ENCODE data around the gene DCDC2B. TPM values are rescaled to one million over a fixed set of nuclear protein-coding genes. Genes with fewer than 3 reads are reported as not detected.

The DCDC2B gene
- polyA plus RNA-seq, 1 experiment = not detected

DNA sequence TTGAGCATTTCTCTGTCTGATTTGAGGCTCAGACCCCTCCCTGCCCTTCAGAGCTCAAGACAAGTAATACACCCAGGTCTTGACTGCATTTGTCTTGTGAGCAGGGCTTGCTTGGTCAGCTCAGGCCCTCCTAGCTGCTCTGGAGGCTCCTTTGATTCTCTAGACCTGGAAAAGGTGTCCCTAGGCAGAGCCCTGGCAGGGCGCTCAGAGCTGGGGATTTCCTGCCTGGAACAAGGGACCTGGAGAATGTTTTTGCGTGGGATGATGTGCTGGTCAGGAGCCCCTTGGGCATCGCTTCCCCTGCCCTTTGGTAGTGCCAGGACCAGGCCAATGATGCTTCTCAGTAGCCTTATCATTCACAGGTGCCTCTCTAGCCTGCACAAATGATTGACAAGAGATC is 13.4 kb upstream of the DCDC2B start:
- POLR2A ChIA-PET = no interaction called here

DNA sequence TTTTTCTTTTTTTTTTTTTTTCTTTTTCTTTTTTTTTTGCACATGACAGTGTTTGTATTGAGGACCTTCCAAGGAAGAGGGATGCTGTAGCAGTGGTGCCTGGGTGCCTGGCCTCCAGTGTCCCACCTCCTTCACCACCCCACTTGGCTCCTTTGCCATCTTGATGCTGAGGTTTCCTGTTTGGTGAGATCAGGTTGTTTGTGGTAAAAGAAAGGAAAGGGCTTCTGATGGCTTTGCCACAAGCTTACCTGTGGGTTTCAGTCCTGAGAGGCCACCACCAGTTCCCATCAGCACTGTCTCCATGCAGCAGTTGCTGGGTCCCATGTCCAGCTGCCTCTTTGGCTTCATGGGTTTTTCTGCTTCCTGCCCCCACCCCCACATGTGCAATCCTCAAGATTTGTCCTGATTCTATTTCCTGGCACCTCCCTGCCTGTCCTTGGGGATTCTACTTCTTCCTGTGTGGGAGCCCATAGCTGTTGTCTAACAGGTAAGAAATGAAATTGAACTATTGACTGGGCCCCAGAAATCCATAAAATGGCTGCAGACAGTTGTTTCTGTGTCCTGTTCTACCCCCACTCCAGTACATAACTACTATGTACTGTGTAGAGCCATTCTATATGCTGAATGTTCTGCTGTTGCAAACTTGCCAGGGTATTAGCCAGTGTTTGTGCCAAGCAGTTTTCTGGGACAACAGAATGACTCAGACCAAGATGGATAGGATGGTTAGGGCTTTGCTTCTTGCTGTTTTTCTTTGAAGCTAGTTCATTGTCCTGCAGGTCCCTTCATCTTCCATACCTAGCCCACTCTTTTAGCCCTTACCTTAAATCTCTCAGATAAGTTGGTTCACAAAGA is 12.7 kb upstream of the DCDC2B start:
- no peak for DNase-seq (ENCODE audit: low read depth)
- TF ChIP-seq, protein P1, sequence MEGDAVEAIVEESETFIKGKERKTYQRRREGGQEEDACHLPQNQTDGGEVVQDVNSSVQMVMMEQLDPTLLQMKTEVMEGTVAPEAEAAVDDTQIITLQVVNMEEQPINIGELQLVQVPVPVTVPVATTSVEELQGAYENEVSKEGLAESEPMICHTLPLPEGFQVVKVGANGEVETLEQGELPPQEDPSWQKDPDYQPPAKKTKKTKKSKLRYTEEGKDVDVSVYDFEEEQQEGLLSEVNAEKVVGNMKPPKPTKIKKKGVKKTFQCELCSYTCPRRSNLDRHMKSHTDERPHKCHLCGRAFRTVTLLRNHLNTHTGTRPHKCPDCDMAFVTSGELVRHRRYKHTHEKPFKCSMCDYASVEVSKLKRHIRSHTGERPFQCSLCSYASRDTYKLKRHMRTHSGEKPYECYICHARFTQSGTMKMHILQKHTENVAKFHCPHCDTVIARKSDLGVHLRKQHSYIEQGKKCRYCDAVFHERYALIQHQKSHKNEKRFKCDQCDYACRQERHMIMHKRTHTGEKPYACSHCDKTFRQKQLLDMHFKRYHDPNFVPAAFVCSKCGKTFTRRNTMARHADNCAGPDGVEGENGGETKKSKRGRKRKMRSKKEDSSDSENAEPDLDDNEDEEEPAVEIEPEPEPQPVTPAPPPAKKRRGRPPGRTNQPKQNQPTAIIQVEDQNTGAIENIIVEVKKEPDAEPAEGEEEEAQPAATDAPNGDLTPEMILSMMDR (IDR thresholded peaks at IDR 0.05; ENCODE audit: insufficient read depth, low read depth, low read length) = no peak
- Histone ChIP-seq H3K27me3 (ENCODE audit: control insufficient read depth, insufficient read depth, low read length) (no peaks in the 10 kb centered on the region), H3K36me3 (ENCODE audit: control insufficient read depth, insufficient read depth, low read length) (peaks cover 49% of the 10 kb centered on the region), H3K4me3 (ENCODE audit: low read depth, low read length) (no peak overlapping the region)
- POLR2A ChIA-PET = no interaction called here
- CTCF ChIA-PET = no interaction called here

More for the DNA sequence above, 13.4 kb upstream of the DCDC2B start:
- Histone ChIP-seq H3K4me3 (ENCODE audit: low read depth, low read length) (no peak overlapping the region), H3K36me3 (ENCODE audit: control insufficient read depth, insufficient read depth, low read length) (peaks cover 53% of the 10 kb centered on the region), H3K27me3 (ENCODE audit: control insufficient read depth, insufficient read depth, low read length) (no peaks in the 10 kb centered on the region)
- TF ChIP-seq, protein P1 (IDR thresholded peaks at IDR 0.05; ENCODE audit: insufficient read depth, low read depth, low read length) = no peak
- CTCF ChIA-PET = interaction anchor here (1.4 kb wide), 1 partner anchor 87 kb away, joined by 4 read pairs; no protein-coding TSS in a partner anchor
- DNase-seq (ENCODE audit: low read depth) = no peak

DNA sequence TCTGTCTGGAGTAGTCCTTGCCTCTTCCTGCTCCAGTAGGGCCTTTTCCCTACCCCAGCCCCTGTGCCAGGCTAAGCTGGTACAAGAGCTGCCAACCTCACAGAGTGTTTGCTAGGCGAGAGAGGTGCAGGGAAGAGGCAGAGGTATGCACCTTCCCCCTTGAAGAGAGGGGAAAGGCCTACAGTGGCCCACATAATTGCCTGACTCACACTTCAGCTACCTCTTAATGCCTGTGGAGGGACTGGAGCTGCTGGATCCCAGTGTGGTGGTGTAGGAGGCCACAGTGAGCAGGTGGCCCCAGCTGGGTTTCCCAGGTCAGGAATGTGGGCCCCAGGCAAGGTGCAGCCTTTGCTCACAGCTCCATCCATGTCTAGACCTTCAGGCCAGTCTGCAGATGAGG is 11.8 kb upstream of the DCDC2B start:
- Histone ChIP-seq H3K36me3 (ENCODE audit: control insufficient read depth, insufficient read depth, low read length) (peaks cover 40% of the 10 kb centered on the region), H3K4me3 (ENCODE audit: low read depth, low read length) (no peak overlapping the region), H3K27me3 (ENCODE audit: control insufficient read depth, insufficient read depth, low read length) (no peaks in the 10 kb centered on the region)
- CTCF ChIA-PET = interaction anchor here (0.6 to 1.6 kb wide), 3 partner anchors 18 to 420 kb away, joined by 3 to 6 read pairs (median 3); partner anchors contain the start of gene KPNA6
- TF ChIP-seq, protein P1 (IDR thresholded peaks at IDR 0.05; ENCODE audit: insufficient read depth, low read depth, low read length) = no peak
- DNase-seq (ENCODE audit: low read depth) = no peak
- POLR2A ChIA-PET = no interaction called here

DNA sequence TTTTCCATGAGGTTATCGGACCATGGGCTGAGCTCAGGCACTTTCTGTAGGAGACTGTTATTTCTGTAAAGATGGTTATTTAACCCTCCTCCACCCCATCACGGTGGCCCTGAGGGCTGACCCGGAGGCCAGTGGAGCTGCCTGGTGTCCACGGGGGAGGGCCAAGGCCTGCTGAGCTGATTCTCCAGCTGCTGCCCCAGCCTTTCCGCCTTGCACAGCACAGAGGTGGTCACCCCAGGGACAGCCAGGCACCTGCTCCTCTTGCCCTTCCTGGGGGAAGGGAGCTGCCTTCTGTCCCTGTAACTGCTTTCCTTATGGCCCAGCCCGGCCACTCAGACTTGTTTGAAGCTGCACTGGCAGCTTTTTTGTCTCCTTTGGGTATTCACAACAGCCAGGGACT is 11.1 kb upstream of the DCDC2B start:
- no peaks in the 10 kb centered on the region for H3K27me3 ChIP-seq (ENCODE audit: control insufficient read depth, insufficient read depth, low read length)
- CTCF ChIA-PET = interaction anchor here (0.6 to 1.6 kb wide), 6 partner anchors 17 to 421 kb away, joined by 3 to 6 read pairs (median 3); partner anchors contain the start of gene KPNA6
- POLR2A ChIA-PET = interaction anchor here (0.7 kb wide), 1 partner anchor 18 kb away, joined by 3 read pairs; no protein-coding TSS in a partner anchor
- no peak overlapping the region for H3K4me3 ChIP-seq (ENCODE audit: low read depth, low read length)
- peaks cover 35% of the 10 kb centered on the region for H3K36me3 ChIP-seq (ENCODE audit: control insufficient read depth, insufficient read depth, low read length)
- DNase-seq (ENCODE audit: low read depth) = no peak
- TF ChIP-seq, protein P1 (IDR thresholded peaks at IDR 0.05; ENCODE audit: insufficient read depth, low read depth, low read length) = no peak

DNA sequence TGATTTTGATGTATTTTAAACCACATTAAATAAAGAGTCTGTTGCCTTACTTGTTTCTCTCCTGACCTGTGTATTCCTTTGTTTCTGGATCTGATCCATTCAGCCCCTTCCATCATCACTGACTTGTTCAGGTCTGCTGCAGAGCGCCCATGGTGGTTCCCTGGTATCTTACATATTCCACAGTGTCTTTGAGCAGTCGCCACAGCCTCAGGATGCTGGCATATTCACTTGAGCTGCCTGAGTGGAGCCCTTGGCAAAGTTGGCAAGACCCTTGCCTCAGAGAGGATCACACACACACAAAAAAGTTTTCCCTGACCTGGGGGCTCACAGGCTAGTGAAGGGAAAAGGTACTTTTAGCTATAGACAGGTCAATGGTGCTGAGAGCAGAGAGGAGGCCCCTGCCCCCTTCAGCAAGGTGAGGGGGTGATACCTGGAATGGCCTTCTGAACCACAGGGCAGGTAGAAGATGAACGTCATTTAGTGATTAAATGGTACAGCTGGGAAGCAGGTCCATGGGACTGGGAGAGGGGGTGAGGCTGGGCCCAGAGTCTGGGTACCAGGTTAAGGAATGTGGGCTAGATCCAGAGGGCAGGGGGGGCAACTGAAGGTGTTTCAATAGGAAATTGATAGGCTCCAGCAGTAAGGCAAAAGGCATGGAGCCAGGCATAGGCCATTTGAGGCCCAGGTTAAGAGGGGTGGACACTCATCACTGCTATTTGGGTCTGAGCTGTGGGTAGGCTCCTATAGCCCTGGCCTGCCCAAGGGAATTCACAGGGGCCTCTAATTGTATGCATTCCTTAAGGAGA is 10.4 kb upstream of the DCDC2B start:
- CTCF ChIA-PET = interaction anchor here (0.6 to 1.6 kb wide), 6 partner anchors 17 to 215 kb away, joined by 3 to 6 read pairs (median 3); partner anchors contain the start of gene KPNA6
- H3K36me3 ChIP-seq (ENCODE audit: control insufficient read depth, insufficient read depth, low read length) = peaks cover 32% of the 10 kb centered on the region
- POLR2A ChIA-PET = interaction anchor here (0.7 kb wide), 1 partner anchor 18 kb away, joined by 3 read pairs; no protein-coding TSS in a partner anchor
- no peaks in the 10 kb centered on the region for H3K27me3 ChIP-seq (ENCODE audit: control insufficient read depth, insufficient read depth, low read length)
- no peak for DNase-seq (ENCODE audit: low read depth)
- H3K4me3 ChIP-seq (ENCODE audit: low read depth, low read length) = no peak overlapping the region
- TF ChIP-seq, protein P1 (IDR thresholded peaks at IDR 0.05; ENCODE audit: insufficient read depth, low read depth, low read length) = no peak
